ENCODE data around the gene ADGRL1.
"Not testable (repeated sequence)": the region's sequence is repeated elsewhere in the genome, so short reads cannot be mapped to it uniquely, and the experiment has no call there.

The ADGRL1 gene

GRCh38 chr19:14148751-14149410 is 57.1 kb downstream of the ADGRL1 start:
- Histone ChIP-seq H3K79me2 (ENCODE audit: insufficient read depth, low read length) (no peaks in the 10 kb centered on the region), H3F3A (ENCODE audit: insufficient read depth) (no peaks in the 10 kb centered on the region), H3K4me2 (ENCODE audit: low read depth, low read length, poor library complexity, severe bottlenecking) (no peak overlapping the region), H3K9me2 (replicated peaks; ENCODE audit: insufficient read depth, low read length) (no peaks in the 10 kb centered on the region), H3K4me3 (ENCODE audit: insufficient read depth, low read length, poor library complexity, severe bottlenecking) (no peak overlapping the region), H4K20me1 (ENCODE audit: low read depth, low read length) (no peaks in the 10 kb centered on the region; the same call in 1 of the 2 replicates), H3K36me3 (ENCODE audit: low read length) (no peaks in the 10 kb centered on the region), H3K9ac (ENCODE audit: low read length) (no peak overlapping the region), H3K9me3 (ENCODE audit: insufficient read depth, low read length) (no peaks in the 10 kb centered on the region), H3K27me3 (ENCODE audit: low read length) (no peaks in the 10 kb centered on the region), H2AFZ (ENCODE audit: low read depth, low read length, severe bottlenecking) (no peak overlapping the region), H3K27ac (ENCODE audit: low read depth, low read length) (no peak overlapping the region)
- TF ChIP-seq EZH2phosphoT487 (conservative IDR thresholded peaks at IDR 0.05; ENCODE audit: low read length) (no peak), CTCF (IDR thresholded peaks at IDR 0.05; ENCODE audit: insufficient read depth, low read length, poor library complexity, severe bottlenecking) (no peak)

- no peaks in the 10 kb centered on the region for H3K9me2 ChIP-seq (replicated peaks; ENCODE audit: insufficient read depth, low read length)
- no peaks in the 10 kb centered on the region for H3K79me2 ChIP-seq (ENCODE audit: insufficient read depth, low read length)
- no peaks in the 10 kb centered on the region for H3K36me3 ChIP-seq (ENCODE audit: low read length)
- no peaks in the 10 kb centered on the region for H3K9me3 ChIP-seq (ENCODE audit: insufficient read depth, low read length)
- no peak overlapping the region for H3K27ac ChIP-seq (ENCODE audit: low read depth, low read length)
- H3K4me2 ChIP-seq (ENCODE audit: low read depth, low read length, poor library complexity, severe bottlenecking) = no peak overlapping the region
- no peaks in the 10 kb centered on the region for H3F3A ChIP-seq (ENCODE audit: insufficient read depth)
- H3K4me3 ChIP-seq (ENCODE audit: insufficient read depth, low read length, poor library complexity, severe bottlenecking) = no peak overlapping the region
- TF ChIP-seq CTCF (IDR thresholded peaks at IDR 0.05; ENCODE audit: insufficient read depth, low read length, poor library complexity, severe bottlenecking) (no peak), EZH2phosphoT487 (conservative IDR thresholded peaks at IDR 0.05; ENCODE audit: low read length) (no peak)
- H2AFZ ChIP-seq (ENCODE audit: low read depth, low read length, severe bottlenecking) = no peak overlapping the region
- H4K20me1 ChIP-seq (ENCODE audit: low read depth, low read length) = no peaks in the 10 kb centered on the region; the same call in 1 of the 2 replicates
- H3K9ac ChIP-seq (ENCODE audit: low read length) = no peak overlapping the region
- H3K27me3 ChIP-seq (ENCODE audit: low read length) = no peaks in the 10 kb centered on the region
Observed at GRCh38 chr19:14147797-14148605, 58.0 kb downstream of the ADGRL1 start.

GRCh38 chr19:14146789-14147216 is 59.2 kb downstream of the ADGRL1 start:
- Histone ChIP-seq H3K9me3 (ENCODE audit: insufficient read depth, low read length) (no peaks in the 10 kb centered on the region), H3K79me2 (ENCODE audit: insufficient read depth, low read length) (no peaks in the 10 kb centered on the region), H3F3A (ENCODE audit: insufficient read depth) (no peaks in the 10 kb centered on the region), H3K4me3 (ENCODE audit: insufficient read depth, low read length, poor library complexity, severe bottlenecking) (no peak overlapping the region), H3K4me2 (ENCODE audit: low read depth, low read length, poor library complexity, severe bottlenecking) (no peak overlapping the region), H3K27ac (ENCODE audit: low read depth, low read length) (no peak overlapping the region), H3K9ac (ENCODE audit: low read length) (no peak overlapping the region), H4K20me1 (ENCODE audit: low read depth, low read length) (no peaks in the 10 kb centered on the region; the same call in 1 of the 2 replicates), H3K9me2 (replicated peaks; ENCODE audit: insufficient read depth, low read length) (no peaks in the 10 kb centered on the region), H3K36me3 (ENCODE audit: low read length) (no peaks in the 10 kb centered on the region), H3K27me3 (ENCODE audit: low read length) (no peaks in the 10 kb centered on the region), H2AFZ (ENCODE audit: low read depth, low read length, severe bottlenecking) (no peak overlapping the region)
- TF ChIP-seq CTCF (IDR thresholded peaks at IDR 0.05; ENCODE audit: insufficient read depth, low read length, poor library complexity, severe bottlenecking) (no peak), EZH2phosphoT487 (conservative IDR thresholded peaks at IDR 0.05; ENCODE audit: low read length) (no peak)

- H3K9me3 ChIP-seq (ENCODE audit: insufficient read depth, low read length); H3K9ac ChIP-seq (ENCODE audit: low read length); H3K36me3 ChIP-seq (ENCODE audit: low read length); H3K4me3 ChIP-seq (ENCODE audit: insufficient read depth, low read length, poor library complexity, severe bottlenecking); H3K9me2 ChIP-seq (replicated peaks; ENCODE audit: insufficient read depth, low read length); H3K27ac ChIP-seq (ENCODE audit: low read depth, low read length); H3K4me2 ChIP-seq (ENCODE audit: low read depth, low read length, poor library complexity, severe bottlenecking); H3F3A ChIP-seq (ENCODE audit: insufficient read depth); H3K27me3 ChIP-seq (ENCODE audit: low read length); H2AFZ ChIP-seq (ENCODE audit: low read depth, low read length, severe bottlenecking); H3K79me2 ChIP-seq (ENCODE audit: insufficient read depth, low read length); H4K20me1 ChIP-seq (ENCODE audit: low read depth, low read length): not testable (repeated sequence)
Observed at GRCh38 chr19:14146169-14146568, 59.8 kb downstream of the ADGRL1 start.
